Keratinocyte (primary cell): ENCODE results near the gene SWT1. TPM values are rescaled to one million over a fixed set of nuclear protein-coding genes. Genes with fewer than 3 reads are reported as not detected.

Experiments used
- DNase-seq: peaks from one replicate; pipeline ENCODE4 v3.0.0-alpha.2; 2011; ENCODE audit warnings: low read depth, missing footprints, low spot score
- FAIRE-seq: peaks from 2 replicates; lab custom pipeline; 2011; peaks lifted over from hg19 to GRCh38; lab: Jason Lieb, UNC
- H2AFZ ChIP-seq: 2 replicates; pipeline ENCODE4 v1.6.0; 2012; ENCODE audit warnings: low read length, control low read depth, inconsistent platforms; ENCODE audit not compliant: control insufficient read depth
- H3K27ac ChIP-seq: 2 replicates; pipeline ENCODE4 v1.5.1; 2011; ENCODE audit warnings: low read length; ENCODE audit not compliant: control insufficient read depth, insufficient read depth
- H3K27me3 ChIP-seq: 3 replicates; pipeline ENCODE4 v1.6.0; 2011; ENCODE audit warnings: low read length; ENCODE audit not compliant: control insufficient read depth, insufficient read depth; ENCODE audit errors: extremely low read depth
- H3K36me3 ChIP-seq, 2 experiments: 2 replicates in 1 of 2; 3 replicates in 1 of 2; pipeline ENCODE4 v1.5.1; 2011; ENCODE audit warnings: low read length in 2 of 2, mild to moderate bottlenecking in 1 of 2; ENCODE audit not compliant: control insufficient read depth in 2 of 2, insufficient read depth in 2 of 2; ENCODE audit errors: extremely low read depth in 1 of 2
- H3K4me1 ChIP-seq: 3 replicates; pipeline ENCODE4 v1.5.1; 2011; ENCODE audit warnings: low read length; ENCODE audit not compliant: control insufficient read depth, insufficient read depth; ENCODE audit errors: extremely low read depth
- H3K4me2 ChIP-seq: 3 replicates; pipeline ENCODE4 v1.6.0; 2011; ENCODE audit warnings: low read depth, low read length; ENCODE audit not compliant: control insufficient read depth, insufficient read depth; ENCODE audit errors: extremely low read depth
- H3K4me3 ChIP-seq, 3 experiments: fragments of 200-600 bp in 1 of 3; sonication (generic) in 1 of 3; 2 replicates in 2 of 3; 3 replicates in 1 of 3; pipeline ENCODE4 v1.5.1; 2011 to 2016; ENCODE audit warnings: low read length in 3 of 3, mild to moderate bottlenecking in 3 of 3, control low read depth in 2 of 3, inconsistent platforms in 1 of 3, low read depth in 1 of 3, mixed read lengths in 1 of 3, mixed run types in 1 of 3, moderate library complexity in 1 of 3; ENCODE audit not compliant: control insufficient read depth in 2 of 3, insufficient read depth in 2 of 3; ENCODE audit errors: extremely low read depth in 1 of 3
- H3K79me2 ChIP-seq: 2 replicates; pipeline ENCODE4 v1.6.0; 2012; ENCODE audit warnings: low read length; ENCODE audit not compliant: control insufficient read depth, insufficient read depth
- H3K9ac ChIP-seq: 3 replicates; pipeline ENCODE4 v1.6.0; 2011; ENCODE audit warnings: low read length; ENCODE audit not compliant: control insufficient read depth, insufficient read depth; ENCODE audit errors: extremely low read depth
- H3K9me1 ChIP-seq: 3 replicates; pipeline ENCODE4 v1.6.0; 2011; ENCODE audit warnings: low read length; ENCODE audit not compliant: control insufficient read depth, insufficient read depth; ENCODE audit errors: extremely low read depth
- H3K9me3 ChIP-seq: 2 replicates; pipeline ENCODE4 v1.5.1; 2012; ENCODE audit warnings: low read depth, low read length; ENCODE audit not compliant: control insufficient read depth
- H4K20me1 ChIP-seq: 3 replicates; pipeline ENCODE4 v1.6.0; 2011; ENCODE audit warnings: low read length; ENCODE audit not compliant: control insufficient read depth, insufficient read depth; ENCODE audit errors: extremely low read depth
- CTCF ChIP-seq, 3 experiments: IDR thresholded peaks in 1 of 3; conservative IDR thresholded peaks in 1 of 3; optimal IDR thresholded peaks in 1 of 3; 2 replicates in 2 of 3; 3 replicates in 1 of 3; pipeline versions ENCODE3 to v1.5.1; 2011; ENCODE audit warnings: low read length in 3 of 3, mild to moderate bottlenecking in 3 of 3, moderate library complexity in 2 of 3, control low read depth in 1 of 3, inconsistent platforms in 1 of 3; ENCODE audit not compliant: insufficient read depth in 2 of 3; ENCODE audit errors: extremely low read depth in 1 of 3
- EZH2 ChIP-seq: IDR thresholded peaks from one replicate; pipeline ENCODE4 v1.6.1; 2012; ENCODE audit warnings: inconsistent platforms, mild to moderate bottlenecking, low read length, moderate library complexity
- dilution Hi-C: fragments of 300-500 bp; cut with MboI; formaldehyde crosslinking; loops from one replicate; pipeline ENCODE4 v1.7.0; 2020; ENCODE audit warnings: low sequenced_read_pairs; ENCODE audit not compliant: extremely low pct_ligation_motif_present
- polyA plus RNA-seq, 5 experiments: library from polyadenylated mRNA; depleted of rRNA in 3 of 5; stranded (reverse) in 3 of 5; stranded (forward) in 1 of 5; unstranded in 1 of 5; fragments of >200 nt; gene quantifications; 1 replicate in 1 of 5; 2 replicates in 3 of 5; 3 replicates in 1 of 5; pipeline versions ENCODE4 v1.2.1 to v1.2.3, GENCODE V29; 2011 to 2012; ENCODE audit warnings: missing spikeins in 2 of 5, low read depth in 1 of 5, low replicate concordance in 1 of 5

Gene SWT1
- polyA plus RNA-seq, 1 donor (not counting 4 experiments of a cell fraction or from before 2014, with no cell fraction given), result 2.9 TPM

GRCh38 chr1:185213091-185213490 is 56.1 kb downstream of the SWT1 start:
- H2AFZ ChIP-seq, result no peak overlapping the region
- dilution Hi-C loops, result no loop called here
- no peaks in the 10 kb centered on the region for H3K9me3 ChIP-seq
- H3K4me2 ChIP-seq, result no peak overlapping the region
- no peaks in the 10 kb centered on the region for H4K20me1 ChIP-seq
- H3K27me3 ChIP-seq, result no peaks in the 10 kb centered on the region
- no peak overlapping the region for H3K9ac ChIP-seq
- H3K4me1 ChIP-seq, result peaks cover 6% of the 10 kb centered on the region
- H3K79me2 ChIP-seq, result no peaks in the 10 kb centered on the region
- TF ChIP-seq CTCF (optimal IDR thresholded peaks at IDR 0.05 in 1 of 3, IDR thresholded peaks at IDR 0.05 in 1 of 3, conservative IDR thresholded peaks at IDR 0.05 in 1 of 3; ENCODE audit: extremely low read depth in 1 of 3, insufficient read depth in 2 of 3, low read length in 3 of 3), result no peak
- TF ChIP-seq EZH2, result no peak
- FAIRE-seq (no peak), DNase-seq (no peak)
- H3K9me1 ChIP-seq, result no peaks in the 10 kb centered on the region
- H3K27ac ChIP-seq, result no peak overlapping the region
- no peaks in the 10 kb centered on the region for H3K36me3 ChIP-seq
- no peak overlapping the region for H3K4me3 ChIP-seq

- dilution Hi-C loops, result no loop called here
- H3K4me3 ChIP-seq, result no peak overlapping the region
- no peaks in the 10 kb centered on the region for H3K79me2 ChIP-seq
- TF ChIP-seq EZH2, result no peak
- TF ChIP-seq CTCF (optimal IDR thresholded peaks at IDR 0.05 in 1 of 3, IDR thresholded peaks at IDR 0.05 in 1 of 3, conservative IDR thresholded peaks at IDR 0.05 in 1 of 3; ENCODE audit: extremely low read depth in 1 of 3, insufficient read depth in 2 of 3, low read length in 3 of 3), result no peak
- no peaks in the 10 kb centered on the region for H3K9me3 ChIP-seq
- no peak overlapping the region for H3K9ac ChIP-seq
- no peak for FAIRE-seq
- H3K9me1 ChIP-seq, result no peaks in the 10 kb centered on the region
- no peaks in the 10 kb centered on the region for H4K20me1 ChIP-seq
- H3K27ac ChIP-seq, result no peak overlapping the region
- no peak for DNase-seq
- H3K4me1 ChIP-seq, result no peaks in the 10 kb centered on the region
- H3K27me3 ChIP-seq, result no peaks in the 10 kb centered on the region
- H3K4me2 ChIP-seq, result no peak overlapping the region
- H3K36me3 ChIP-seq, result no peaks in the 10 kb centered on the region
- no peak overlapping the region for H2AFZ ChIP-seq
Observed at GRCh38 chr1:185215911-185216310, 58.9 kb downstream of the SWT1 start.
